Measurements from ENCODE around the gene BRD2.

The BRD2 gene
- long read RNA-seq, transcript BRD2-219 (9 exons, 2,338 nt) = major isoform, 139 of 229 reads
- long read RNA-seq, partial matches to known transcripts = 67 of 229 reads
- long read RNA-seq, other reads (novel, unspliced or antisense) = 23 of 229 reads

- TF ChIP-seq, protein P1, sequence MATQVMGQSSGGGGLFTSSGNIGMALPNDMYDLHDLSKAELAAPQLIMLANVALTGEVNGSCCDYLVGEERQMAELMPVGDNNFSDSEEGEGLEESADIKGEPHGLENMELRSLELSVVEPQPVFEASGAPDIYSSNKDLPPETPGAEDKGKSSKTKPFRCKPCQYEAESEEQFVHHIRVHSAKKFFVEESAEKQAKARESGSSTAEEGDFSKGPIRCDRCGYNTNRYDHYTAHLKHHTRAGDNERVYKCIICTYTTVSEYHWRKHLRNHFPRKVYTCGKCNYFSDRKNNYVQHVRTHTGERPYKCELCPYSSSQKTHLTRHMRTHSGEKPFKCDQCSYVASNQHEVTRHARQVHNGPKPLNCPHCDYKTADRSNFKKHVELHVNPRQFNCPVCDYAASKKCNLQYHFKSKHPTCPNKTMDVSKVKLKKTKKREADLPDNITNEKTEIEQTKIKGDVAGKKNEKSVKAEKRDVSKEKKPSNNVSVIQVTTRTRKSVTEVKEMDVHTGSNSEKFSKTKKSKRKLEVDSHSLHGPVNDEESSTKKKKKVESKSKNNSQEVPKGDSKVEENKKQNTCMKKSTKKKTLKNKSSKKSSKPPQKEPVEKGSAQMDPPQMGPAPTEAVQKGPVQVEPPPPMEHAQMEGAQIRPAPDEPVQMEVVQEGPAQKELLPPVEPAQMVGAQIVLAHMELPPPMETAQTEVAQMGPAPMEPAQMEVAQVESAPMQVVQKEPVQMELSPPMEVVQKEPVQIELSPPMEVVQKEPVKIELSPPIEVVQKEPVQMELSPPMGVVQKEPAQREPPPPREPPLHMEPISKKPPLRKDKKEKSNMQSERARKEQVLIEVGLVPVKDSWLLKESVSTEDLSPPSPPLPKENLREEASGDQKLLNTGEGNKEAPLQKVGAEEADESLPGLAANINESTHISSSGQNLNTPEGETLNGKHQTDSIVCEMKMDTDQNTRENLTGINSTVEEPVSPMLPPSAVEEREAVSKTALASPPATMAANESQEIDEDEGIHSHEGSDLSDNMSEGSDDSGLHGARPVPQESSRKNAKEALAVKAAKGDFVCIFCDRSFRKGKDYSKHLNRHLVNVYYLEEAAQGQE (IDR thresholded peaks at IDR 0.05; ENCODE audit: insufficient replicate concordance, low read depth) = peak; percentile 30
- TF ChIP-seq SPI1 (IDR thresholded peaks at IDR 0.05; ENCODE audit: borderline replicate concordance, low read depth) (no peak), GABPA (IDR thresholded peaks at IDR 0.05; ENCODE audit: low read depth) (no peak), POLR2AphosphoS5 (IDR thresholded peaks at IDR 0.05; ENCODE audit: low read depth) (peak; percentile 72)
- TF ChIP-seq, protein P2, sequence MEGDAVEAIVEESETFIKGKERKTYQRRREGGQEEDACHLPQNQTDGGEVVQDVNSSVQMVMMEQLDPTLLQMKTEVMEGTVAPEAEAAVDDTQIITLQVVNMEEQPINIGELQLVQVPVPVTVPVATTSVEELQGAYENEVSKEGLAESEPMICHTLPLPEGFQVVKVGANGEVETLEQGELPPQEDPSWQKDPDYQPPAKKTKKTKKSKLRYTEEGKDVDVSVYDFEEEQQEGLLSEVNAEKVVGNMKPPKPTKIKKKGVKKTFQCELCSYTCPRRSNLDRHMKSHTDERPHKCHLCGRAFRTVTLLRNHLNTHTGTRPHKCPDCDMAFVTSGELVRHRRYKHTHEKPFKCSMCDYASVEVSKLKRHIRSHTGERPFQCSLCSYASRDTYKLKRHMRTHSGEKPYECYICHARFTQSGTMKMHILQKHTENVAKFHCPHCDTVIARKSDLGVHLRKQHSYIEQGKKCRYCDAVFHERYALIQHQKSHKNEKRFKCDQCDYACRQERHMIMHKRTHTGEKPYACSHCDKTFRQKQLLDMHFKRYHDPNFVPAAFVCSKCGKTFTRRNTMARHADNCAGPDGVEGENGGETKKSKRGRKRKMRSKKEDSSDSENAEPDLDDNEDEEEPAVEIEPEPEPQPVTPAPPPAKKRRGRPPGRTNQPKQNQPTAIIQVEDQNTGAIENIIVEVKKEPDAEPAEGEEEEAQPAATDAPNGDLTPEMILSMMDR (IDR thresholded peaks at IDR 0.05; ENCODE audit: insufficient read depth, low read length) = no peak
- DNase-seq (ENCODE audit: low read depth in 1 of 2, low spot score in 1 of 2) = peak; percentile 95 to 97
Observed at GRCh38 chr6:32968093-32968866, at the start of gene BRD2. Gene BRD2 (plus strand): TSS chr6:32968594. CDS start chr6:32972899, 4,305 bp downstream.

DNA sequence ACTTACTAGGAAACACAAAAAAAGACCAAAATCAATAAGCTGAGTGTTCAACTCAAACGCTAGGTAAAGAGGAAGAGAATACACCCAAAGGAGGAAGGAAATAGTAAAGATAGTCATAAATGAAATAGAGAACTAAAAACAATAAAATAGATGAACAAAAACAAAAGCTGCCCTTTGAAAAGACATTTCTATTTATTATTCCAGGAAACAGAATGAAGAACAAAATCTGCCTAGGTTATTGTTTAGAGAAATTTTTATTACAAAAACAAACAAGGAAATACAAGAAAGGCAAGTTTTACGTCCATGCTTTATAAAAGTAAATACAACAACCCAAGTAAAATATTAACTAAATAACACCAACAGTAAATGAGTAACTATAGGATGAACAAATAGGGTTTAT is 47.7 kb upstream of the BRD2 start:
- no peak for DNase-seq (ENCODE audit: low read depth in 1 of 2, low spot score in 1 of 2)
- Histone ChIP-seq H3K27me3 (ENCODE audit: insufficient read depth, poor library complexity, severe bottlenecking) (no peaks in the 10 kb centered on the region), H3K4me3 (replicated peaks; ENCODE audit: insufficient read depth, low read length) (no peak overlapping the region), H3K27ac (replicated peaks) (no peak overlapping the region)
- TF ChIP-seq SPI1 (IDR thresholded peaks at IDR 0.05; ENCODE audit: borderline replicate concordance, low read depth) (peak; percentile 61; the same call in 1 of the 2 replicates), POLR2AphosphoS5 (IDR thresholded peaks at IDR 0.05; ENCODE audit: low read depth) (no peak)
- TF ChIP-seq, protein P2 (IDR thresholded peaks at IDR 0.05; ENCODE audit: insufficient read depth, low read length) = no peak

More at GRCh38 chr6:32968093-32968866, at the start of gene BRD2:
- Histone ChIP-seq H3K4me3 (replicated peaks; ENCODE audit: insufficient read depth, low read length) (peak within 1 kb of the TSS; percentile 68), H3K27me3 (ENCODE audit: insufficient read depth, poor library complexity, severe bottlenecking) (no peaks in the 10 kb centered on the region), H3K27ac (replicated peaks) (peak within 1 kb of the TSS; percentile 99)

GRCh38 chr6:32922083-32922482 is 46.3 kb upstream of the BRD2 start:
- TF ChIP-seq, protein P2 (IDR thresholded peaks at IDR 0.05; ENCODE audit: insufficient read depth, low read length) = no peak
- TF ChIP-seq SPI1 (IDR thresholded peaks at IDR 0.05; ENCODE audit: borderline replicate concordance, low read depth) (no peak), GABPA (IDR thresholded peaks at IDR 0.05; ENCODE audit: low read depth) (no peak), POLR2AphosphoS5 (IDR thresholded peaks at IDR 0.05; ENCODE audit: low read depth) (no peak)
- TF ChIP-seq, protein P1 (IDR thresholded peaks at IDR 0.05; ENCODE audit: insufficient replicate concordance, low read depth) = no peak
- H3K4me3 ChIP-seq (replicated peaks; ENCODE audit: insufficient read depth, low read length) = no peak overlapping the region
- no peak for DNase-seq (ENCODE audit: low read depth in 1 of 2, low spot score in 1 of 2)
- H3K27ac ChIP-seq (replicated peaks) = no peak overlapping the region
- no peaks in the 10 kb centered on the region for H3K27me3 ChIP-seq (ENCODE audit: insufficient read depth, poor library complexity, severe bottlenecking)

Data from HL-60 (cell line).